ENCODE results near the gene SLC8B1. TPM values are rescaled to one million over a fixed set of nuclear protein-coding genes. Genes with fewer than 3 reads are reported as not detected.

Gene SLC8B1
- total RNA-seq, 1 experiment from 2014 or later: 29.0 TPM

DNA sequence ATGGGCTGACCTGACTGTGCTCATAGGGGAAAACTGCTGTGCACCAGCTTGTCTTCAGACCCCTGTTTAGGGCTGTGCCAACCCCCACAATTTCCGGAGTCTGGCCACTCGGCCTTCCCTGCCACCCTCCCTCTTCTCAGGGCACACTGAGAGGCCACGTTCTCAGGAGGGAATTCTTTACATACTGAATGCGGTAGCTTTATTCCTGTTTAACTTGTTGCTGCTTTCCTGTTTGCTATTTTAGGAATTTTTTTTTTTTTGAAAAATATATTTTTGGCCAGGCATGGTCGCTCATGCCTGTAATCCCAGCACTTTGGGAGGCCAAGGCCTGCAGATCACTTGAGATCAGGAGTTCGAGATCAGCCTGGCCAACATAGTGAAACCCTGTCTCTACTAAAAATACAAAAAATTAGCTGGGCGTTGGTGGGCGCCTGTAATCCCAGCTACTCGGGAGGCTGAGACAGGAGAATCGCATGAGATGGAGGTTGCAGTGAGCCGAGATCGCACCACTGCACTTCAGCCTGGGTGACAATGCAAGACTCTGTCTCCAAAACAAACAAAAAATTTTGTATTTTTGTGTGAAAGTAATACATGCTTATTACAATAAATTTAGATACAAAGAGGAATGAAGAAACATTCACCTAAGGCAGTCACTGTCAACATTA lies 74.1 kb downstream of the SLC8B1 start:
- Histone ChIP-seq H3K4me1 (replicated peaks; ENCODE audit: insufficient read depth) (no peaks in the 10 kb centered on the region; the same call in 1 of the 2 replicates), H3K79me2 (ENCODE audit: low read depth) (no peaks in the 10 kb centered on the region), H2AFZ (no peak overlapping the region), H3K9me2 (ENCODE audit: insufficient read depth) (no peaks in the 10 kb centered on the region), H3K9me3 (ENCODE audit: insufficient read depth, low read depth) (no peaks in the 10 kb centered on the region), H3K4me3 (no peak overlapping the region), H3K27me3 (ENCODE audit: insufficient read depth, low read depth) (no peaks in the 10 kb centered on the region), H3F3A (ENCODE audit: insufficient read depth, low read depth) (0 out of 2 replicates have a peak, but pooled peaks cover 5% of the 10 kb centered on the region), H3K27ac (no peak overlapping the region), H3K36me3 (ENCODE audit: low read depth) (0 out of 2 replicates have a peak, but pooled peaks cover 5% of the 10 kb centered on the region), H4K20me1 (ENCODE audit: insufficient read depth) (no peaks in the 10 kb centered on the region), H3K4me2 (no peak overlapping the region)
- CTCF ChIA-PET: interaction anchor here (0.6 kb wide), 1 partner anchor 64 kb away, joined by 8 read pairs; no protein-coding TSS in a partner anchor
- POLR2A ChIA-PET (ENCODE audit: unreplicated experiment): no interaction called here
- intact Hi-C loops (cut with micrococcal nuclease; ENCODE audit: unreplicated experiment): no loop called here
- DNase-seq: no peak
- TF ChIP-seq, protein P1, sequence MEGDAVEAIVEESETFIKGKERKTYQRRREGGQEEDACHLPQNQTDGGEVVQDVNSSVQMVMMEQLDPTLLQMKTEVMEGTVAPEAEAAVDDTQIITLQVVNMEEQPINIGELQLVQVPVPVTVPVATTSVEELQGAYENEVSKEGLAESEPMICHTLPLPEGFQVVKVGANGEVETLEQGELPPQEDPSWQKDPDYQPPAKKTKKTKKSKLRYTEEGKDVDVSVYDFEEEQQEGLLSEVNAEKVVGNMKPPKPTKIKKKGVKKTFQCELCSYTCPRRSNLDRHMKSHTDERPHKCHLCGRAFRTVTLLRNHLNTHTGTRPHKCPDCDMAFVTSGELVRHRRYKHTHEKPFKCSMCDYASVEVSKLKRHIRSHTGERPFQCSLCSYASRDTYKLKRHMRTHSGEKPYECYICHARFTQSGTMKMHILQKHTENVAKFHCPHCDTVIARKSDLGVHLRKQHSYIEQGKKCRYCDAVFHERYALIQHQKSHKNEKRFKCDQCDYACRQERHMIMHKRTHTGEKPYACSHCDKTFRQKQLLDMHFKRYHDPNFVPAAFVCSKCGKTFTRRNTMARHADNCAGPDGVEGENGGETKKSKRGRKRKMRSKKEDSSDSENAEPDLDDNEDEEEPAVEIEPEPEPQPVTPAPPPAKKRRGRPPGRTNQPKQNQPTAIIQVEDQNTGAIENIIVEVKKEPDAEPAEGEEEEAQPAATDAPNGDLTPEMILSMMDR (conservative IDR thresholded peaks at IDR 0.05): no peak
- no peak for TF ChIP-seq EZH2 (IDR thresholded peaks at IDR 0.05; ENCODE audit: low read depth)
- no TSS peak for BruUV-seq (replicated peaks)

GRCh38 chr12:113260127-113260526 lies 74.8 kb downstream of the SLC8B1 start:
- CTCF ChIA-PET: interaction anchor here (0.6 kb wide), 1 partner anchor 63 kb away, joined by 8 read pairs; no protein-coding TSS in a partner anchor
- Histone ChIP-seq H3K27ac (no peak overlapping the region), H2AFZ (no peak overlapping the region), H3K4me1 (replicated peaks; ENCODE audit: insufficient read depth) (no peaks in the 10 kb centered on the region; the same call in 1 of the 2 replicates), H3K4me3 (no peak overlapping the region), H3K27me3 (ENCODE audit: insufficient read depth, low read depth) (no peaks in the 10 kb centered on the region), H3K9me2 (ENCODE audit: insufficient read depth) (no peaks in the 10 kb centered on the region), H3K36me3 (ENCODE audit: low read depth) (0 out of 2 replicates have a peak, but pooled peaks cover 5% of the 10 kb centered on the region), H3K79me2 (ENCODE audit: low read depth) (no peaks in the 10 kb centered on the region), H3K4me2 (no peak overlapping the region), H3K9me3 (ENCODE audit: insufficient read depth, low read depth) (no peaks in the 10 kb centered on the region), H4K20me1 (ENCODE audit: insufficient read depth) (no peaks in the 10 kb centered on the region), H3F3A (ENCODE audit: insufficient read depth, low read depth) (0 out of 2 replicates have a peak, but pooled peaks cover 5% of the 10 kb centered on the region)
- intact Hi-C loops (cut with micrococcal nuclease; ENCODE audit: unreplicated experiment): no loop called here
- POLR2A ChIA-PET (ENCODE audit: unreplicated experiment): no interaction called here
- DNase-seq: no peak
- no TSS peak for BruUV-seq (replicated peaks)
- TF ChIP-seq EZH2 (IDR thresholded peaks at IDR 0.05; ENCODE audit: low read depth): no peak
- TF ChIP-seq, protein P1 (conservative IDR thresholded peaks at IDR 0.05): no peak

GRCh38 chr12:113257564-113257963 lies 77.3 kb downstream of the SLC8B1 start:
- BruUV-seq (replicated peaks): no TSS peak
- H2AFZ ChIP-seq: no peak overlapping the region
- no peak for DNase-seq
- peaks cover 5% of the 10 kb centered on the region; the same call in 1 of the 2 replicates for H3F3A ChIP-seq (ENCODE audit: insufficient read depth, low read depth)
- intact Hi-C loops (cut with micrococcal nuclease; ENCODE audit: unreplicated experiment): no loop called here
- no peaks in the 10 kb centered on the region; the same call in 1 of the 2 replicates for H3K4me1 ChIP-seq (replicated peaks; ENCODE audit: insufficient read depth)
- no peaks in the 10 kb centered on the region for H3K9me3 ChIP-seq (ENCODE audit: insufficient read depth, low read depth)
- no peak overlapping the region for H3K4me3 ChIP-seq
- no peaks in the 10 kb centered on the region for H3K9me2 ChIP-seq (ENCODE audit: insufficient read depth)
- 0 out of 2 replicates have a peak, but pooled peaks cover 2% of the 10 kb centered on the region for H3K36me3 ChIP-seq (ENCODE audit: low read depth)
- H3K27me3 ChIP-seq (ENCODE audit: insufficient read depth, low read depth): no peaks in the 10 kb centered on the region
- no peaks in the 10 kb centered on the region for H4K20me1 ChIP-seq (ENCODE audit: insufficient read depth)
- no peak for TF ChIP-seq EZH2 (IDR thresholded peaks at IDR 0.05; ENCODE audit: low read depth)
- TF ChIP-seq, protein P1 (conservative IDR thresholded peaks at IDR 0.05): no peak
- no peak overlapping the region for H3K27ac ChIP-seq
- H3K79me2 ChIP-seq (ENCODE audit: low read depth): no peaks in the 10 kb centered on the region
- CTCF ChIA-PET: no interaction called here
- no peak overlapping the region for H3K4me2 ChIP-seq
- POLR2A ChIA-PET (ENCODE audit: unreplicated experiment): no interaction called here
